ENCODE results near the gene UNC5C.

DNA sequence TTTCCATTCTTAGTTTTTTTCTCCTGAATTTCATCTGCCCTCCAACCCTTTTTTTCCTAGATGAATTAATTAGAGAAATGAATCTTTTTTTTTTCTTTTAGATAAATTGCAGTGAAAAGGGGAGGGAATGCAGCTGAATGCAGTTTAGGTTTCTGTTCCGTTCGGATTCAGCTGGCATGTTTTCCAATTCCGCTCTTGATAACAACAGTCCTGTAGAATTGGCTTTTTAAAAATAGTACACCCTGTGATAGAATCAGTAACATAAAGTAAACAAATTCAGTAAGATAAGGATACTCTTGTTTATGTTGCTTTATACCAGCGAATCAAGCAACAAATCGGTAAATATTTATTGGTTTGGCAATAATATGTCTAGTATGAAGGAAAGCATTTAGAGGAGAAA lies 103.5 kb downstream of the UNC5C start:
- TF ChIP-seq, protein P1, sequence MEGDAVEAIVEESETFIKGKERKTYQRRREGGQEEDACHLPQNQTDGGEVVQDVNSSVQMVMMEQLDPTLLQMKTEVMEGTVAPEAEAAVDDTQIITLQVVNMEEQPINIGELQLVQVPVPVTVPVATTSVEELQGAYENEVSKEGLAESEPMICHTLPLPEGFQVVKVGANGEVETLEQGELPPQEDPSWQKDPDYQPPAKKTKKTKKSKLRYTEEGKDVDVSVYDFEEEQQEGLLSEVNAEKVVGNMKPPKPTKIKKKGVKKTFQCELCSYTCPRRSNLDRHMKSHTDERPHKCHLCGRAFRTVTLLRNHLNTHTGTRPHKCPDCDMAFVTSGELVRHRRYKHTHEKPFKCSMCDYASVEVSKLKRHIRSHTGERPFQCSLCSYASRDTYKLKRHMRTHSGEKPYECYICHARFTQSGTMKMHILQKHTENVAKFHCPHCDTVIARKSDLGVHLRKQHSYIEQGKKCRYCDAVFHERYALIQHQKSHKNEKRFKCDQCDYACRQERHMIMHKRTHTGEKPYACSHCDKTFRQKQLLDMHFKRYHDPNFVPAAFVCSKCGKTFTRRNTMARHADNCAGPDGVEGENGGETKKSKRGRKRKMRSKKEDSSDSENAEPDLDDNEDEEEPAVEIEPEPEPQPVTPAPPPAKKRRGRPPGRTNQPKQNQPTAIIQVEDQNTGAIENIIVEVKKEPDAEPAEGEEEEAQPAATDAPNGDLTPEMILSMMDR (IDR thresholded peaks at IDR 0.05), result no peak
- no peak for TF ChIP-seq POLR2A (IDR thresholded peaks at IDR 0.05)
